ENCODE measurements around the gene RALA. TPM values are rescaled to one million over a fixed set of nuclear protein-coding genes. Genes with fewer than 3 reads are reported as not detected.

RALA gene
- total RNA-seq, 1 experiment from 2014 or later = 27.3 TPM

- H3K4me3 ChIP-seq (replicated peaks in 1 of 2; ENCODE audit: low read depth in 1 of 2, low read length in 2 of 2) = no peak overlapping the region
- H3K36me3 ChIP-seq (ENCODE audit: control insufficient read depth in 1 of 2, insufficient read depth in 2 of 2, low read length in 2 of 2) = no peaks in the 10 kb centered on the region
- TF ChIP-seq SIN3A (IDR thresholded peaks at IDR 0.05; ENCODE audit: low read depth) (no peak), MAX (IDR thresholded peaks at IDR 0.05) (no peak), EZH2 (IDR thresholded peaks at IDR 0.05) (no peak), SP1 (IDR thresholded peaks at IDR 0.05; ENCODE audit: low read depth) (no peak), POLR2AphosphoS5 (IDR thresholded peaks at IDR 0.05; ENCODE audit: low read depth, low read length) (no peak), REST (IDR thresholded peaks at IDR 0.05; ENCODE audit: low read depth) (no peak), CBX3 (IDR thresholded peaks at IDR 0.05; ENCODE audit: low read depth) (no peak), ZNF274 (IDR thresholded peaks at IDR 0.05; ENCODE audit: low read depth, low read length) (no peak), CEBPB (IDR thresholded peaks at IDR 0.05; ENCODE audit: low read depth) (no peak), POLR2A (IDR thresholded peaks at IDR 0.05; ENCODE audit: borderline replicate concordance, extremely low read depth, insufficient read depth, insufficient read length) (no peak), ATF3 (IDR thresholded peaks at IDR 0.05) (no peak), EZH2phosphoT487 (IDR thresholded peaks at IDR 0.05; ENCODE audit: borderline replicate concordance) (no peak), TCF7L2 (IDR thresholded peaks at IDR 0.05; ENCODE audit: borderline replicate concordance, extremely low read depth, insufficient read depth, insufficient read length) (no peak), ZFX (IDR thresholded peaks at IDR 0.05) (no peak), SRF (IDR thresholded peaks at IDR 0.05; ENCODE audit: low read depth) (no peak), FOSL1 (IDR thresholded peaks at IDR 0.05; ENCODE audit: low read depth) (no peak), JUND (IDR thresholded peaks at IDR 0.05) (no peak), ELF1 (IDR thresholded peaks at IDR 0.05; ENCODE audit: borderline replicate concordance, low read depth) (no peak), RAD21 (IDR thresholded peaks at IDR 0.05; ENCODE audit: low read depth) (no peak), EGR1 (IDR thresholded peaks at IDR 0.05; ENCODE audit: low read depth) (no peak)
- H3K79me2 ChIP-seq (ENCODE audit: insufficient read depth, low read length) = no peaks in the 10 kb centered on the region
- ATAC-seq (no peak), DNase-seq (ENCODE audit: low read depth, low spot score) (no peak)
- no peak overlapping the region for H3K9ac ChIP-seq (ENCODE audit: low read length)
- H3K27ac ChIP-seq (ENCODE audit: low read depth, low read length) = no peak overlapping the region
- ChIA-PET RAD21 (ENCODE audit: low non-redundant PET in 1 of 2, low total read pairs in 2 of 2, uncharacterized antibody in 2 of 2, unreplicated experiment in 2 of 2) (no interaction called here), CTCF (interaction anchor here (1.6 kb wide), 1 partner anchor 174 kb away, joined by 4 read pairs; no protein-coding TSS in a partner anchor), POLR2A (no interaction called here)
- no peaks in the 10 kb centered on the region for H3K9me2 ChIP-seq (ENCODE audit: insufficient read depth)
- H2AFZ ChIP-seq (ENCODE audit: low read depth, low read length, poor library complexity, severe bottlenecking) = no peak overlapping the region
- intact Hi-C loops (cut with micrococcal nuclease) = no loop called here
- peaks cover 10 to 15% of the 10 kb centered on the region in 2 experiments; a peak in 3 of 4 replicates for H3K4me1 ChIP-seq (ENCODE audit: control insufficient read depth in 1 of 2, insufficient read depth in 2 of 2, low read length in 2 of 2)
- no peaks in the 10 kb centered on the region for H4K20me1 ChIP-seq (ENCODE audit: insufficient read depth)
- BruUV-seq (replicated peaks) = no TSS peak
- H3K9me3 ChIP-seq (ENCODE audit: control insufficient read depth in 1 of 2, insufficient read depth in 1 of 2, low read depth in 1 of 2, low read length in 2 of 2) = no peaks in the 10 kb centered on the region
- H3K4me2 ChIP-seq (ENCODE audit: low read length) = no peak overlapping the region
- H3K27me3 ChIP-seq (ENCODE audit: insufficient read depth, low read length) = no peaks in the 10 kb centered on the region
Measured at GRCh38 chr7:39754326-39755120, 131.2 kb downstream of the RALA start.
